ENCODE measurements around the gene IL17A.

IL17A gene

DNA sequence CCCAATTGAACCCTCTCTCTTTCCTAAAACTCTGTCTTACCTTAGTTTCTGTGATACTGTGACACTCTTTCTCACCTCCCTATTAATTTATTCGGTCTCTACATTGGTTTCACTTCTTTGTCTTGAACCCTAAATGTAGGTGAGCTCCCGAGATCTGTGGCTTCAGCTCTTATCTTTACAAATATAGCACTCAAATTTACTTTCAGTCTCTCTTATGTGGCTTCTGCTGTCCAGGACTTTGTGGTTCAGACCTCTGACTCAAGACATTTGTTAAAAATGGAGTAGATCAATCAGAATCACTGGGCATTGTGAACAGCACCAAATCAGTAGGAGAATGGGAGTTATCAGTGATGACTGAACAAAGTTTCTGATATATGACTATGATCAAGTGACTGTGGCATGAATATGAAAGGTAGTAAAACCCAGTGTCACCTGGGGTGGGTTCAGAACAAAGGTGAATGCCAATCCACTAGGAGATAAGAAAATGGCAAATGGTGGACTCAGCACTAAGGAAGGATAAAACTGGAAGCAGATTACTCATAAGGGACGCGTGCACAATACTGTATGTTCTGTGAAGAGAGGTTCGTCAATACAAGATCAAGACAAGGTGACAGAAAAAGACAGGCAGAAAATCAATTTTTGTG, 30.9 kb downstream of the IL17A start:
- no peak for DNase-seq

DNA sequence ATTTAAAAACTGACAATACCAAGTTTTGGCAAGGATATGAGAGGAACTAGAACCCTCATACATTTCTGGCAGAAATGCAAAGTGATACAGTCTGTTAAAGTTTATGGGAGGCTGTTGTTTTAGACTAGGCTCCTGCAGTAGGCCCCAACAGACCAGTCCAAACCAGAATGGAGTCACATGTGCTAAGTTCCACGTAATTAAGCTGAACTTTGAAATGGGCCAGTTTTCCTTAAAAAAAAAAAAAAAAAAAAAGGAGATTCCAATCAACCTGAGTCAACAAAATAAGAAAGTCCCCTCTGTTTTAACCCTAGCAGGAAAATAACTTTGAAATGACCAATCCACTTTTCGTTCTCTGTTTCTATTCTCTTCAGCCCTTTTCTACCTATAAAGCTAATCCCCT, 31.6 kb downstream of the IL17A start:
- no peak for DNase-seq

DNA sequence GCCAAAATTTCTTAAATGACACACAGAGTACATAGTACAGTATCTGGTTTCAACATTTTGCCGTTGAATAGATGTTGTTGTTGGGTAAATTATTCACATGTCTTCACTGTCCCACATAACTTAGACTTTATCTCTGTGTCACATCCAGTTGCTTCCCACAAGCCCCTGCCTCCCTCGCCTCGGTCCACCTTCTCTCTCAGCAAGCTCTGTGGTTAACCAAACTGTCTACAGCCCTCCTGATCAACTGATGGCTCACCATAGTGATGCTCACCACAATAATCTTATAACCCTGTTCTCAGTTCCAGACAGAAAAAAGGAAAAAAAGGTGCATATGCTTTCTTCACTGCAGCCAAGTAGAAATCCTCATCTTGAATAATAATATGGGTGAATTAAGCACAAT, 35.1 kb downstream of the IL17A start:
- no peak for DNase-seq

DNA sequence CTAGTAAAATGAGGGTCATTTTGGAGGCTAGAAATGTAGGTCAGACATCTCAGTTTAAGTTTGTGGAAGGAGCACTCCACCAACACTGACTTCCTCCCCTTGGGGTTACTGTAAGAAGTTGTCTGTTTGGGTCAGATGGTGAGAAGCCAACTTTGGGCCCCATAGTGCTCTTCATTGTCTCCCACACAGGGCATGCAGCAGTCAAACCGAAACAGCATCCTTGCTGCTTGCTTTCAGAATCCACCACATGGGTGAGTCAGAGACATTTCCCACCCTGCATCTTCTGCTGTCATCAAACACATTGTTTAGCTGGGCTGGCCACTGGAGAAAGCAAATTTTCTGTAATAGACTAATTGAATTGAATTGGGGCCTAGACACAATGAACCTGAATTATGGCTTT, 41.3 kb downstream of the IL17A start:
- no peak for DNase-seq

DNA sequence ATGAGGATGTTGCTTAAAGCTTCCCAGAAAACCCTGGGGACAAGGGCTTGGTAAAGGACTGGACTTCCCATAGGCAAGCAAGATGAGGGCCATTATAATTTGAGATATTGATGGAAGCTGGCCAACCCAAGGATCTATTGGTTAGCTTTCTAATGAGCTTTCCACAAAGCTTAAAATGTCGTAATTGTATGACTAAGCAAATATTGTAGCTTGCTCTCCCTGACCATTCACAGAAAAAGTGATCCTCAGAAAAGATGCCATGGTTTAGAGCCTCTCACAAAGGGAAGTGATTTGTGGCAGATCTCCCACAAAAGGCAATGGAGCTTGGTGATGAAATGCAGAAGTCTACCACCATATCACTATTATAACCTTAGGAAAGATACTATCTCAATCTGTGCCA, 44.5 kb downstream of the IL17A start:
- DNase-seq, result no peak

DNA sequence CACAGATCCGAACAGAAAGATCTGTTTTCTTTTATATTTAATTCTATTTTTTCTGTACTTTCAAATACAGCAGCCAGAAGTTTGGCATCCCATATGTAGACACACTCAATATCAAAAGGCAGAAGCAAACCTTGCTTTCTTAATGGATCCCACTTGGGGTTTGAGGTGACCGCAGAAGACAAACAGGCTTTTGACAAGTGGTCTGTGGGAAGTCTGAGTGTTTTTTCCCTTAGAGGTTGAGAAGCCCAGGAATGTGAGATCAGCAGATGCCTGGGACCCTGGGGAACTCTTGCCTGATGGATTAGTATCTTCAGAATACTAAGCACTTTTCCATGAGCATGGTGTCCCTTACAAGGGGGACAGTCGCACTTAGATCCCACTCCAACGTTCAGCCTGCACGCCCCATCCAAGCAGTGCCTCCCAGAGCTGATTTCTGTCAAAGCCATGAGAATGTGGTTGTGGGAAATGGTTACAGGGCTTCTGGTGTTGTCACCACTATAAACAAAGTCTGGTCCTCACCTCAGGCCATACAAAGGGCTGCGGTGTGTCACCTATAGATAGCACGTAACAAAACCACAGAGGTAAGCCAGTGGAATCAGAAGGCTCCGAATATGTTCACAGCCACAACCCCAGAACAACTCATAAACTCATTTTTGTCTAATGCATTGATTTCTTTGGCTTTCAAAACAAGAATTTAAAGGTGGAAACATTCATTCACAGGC, 45.4 kb downstream of the IL17A start:
- DNase-seq, result no peak

DNA sequence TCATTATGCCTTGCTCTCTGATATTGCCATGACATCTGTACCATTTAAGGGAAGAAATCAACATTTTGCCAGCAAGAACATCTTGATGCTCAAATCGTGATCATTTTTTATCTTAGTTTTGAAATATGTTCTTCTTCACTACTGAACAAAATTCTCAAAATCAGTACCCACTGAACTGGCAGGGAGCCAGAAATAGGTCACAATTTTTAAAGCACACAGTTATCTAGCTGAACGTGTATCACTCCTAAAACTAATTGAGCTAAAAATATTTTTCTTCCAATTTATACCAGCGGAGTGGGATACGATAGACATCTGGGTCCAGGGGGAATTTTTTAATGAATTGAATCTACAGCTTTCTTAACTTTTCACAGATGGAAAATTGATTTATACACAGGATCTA, 46.8 kb downstream of the IL17A start:
- DNase-seq, result no peak

DNA sequence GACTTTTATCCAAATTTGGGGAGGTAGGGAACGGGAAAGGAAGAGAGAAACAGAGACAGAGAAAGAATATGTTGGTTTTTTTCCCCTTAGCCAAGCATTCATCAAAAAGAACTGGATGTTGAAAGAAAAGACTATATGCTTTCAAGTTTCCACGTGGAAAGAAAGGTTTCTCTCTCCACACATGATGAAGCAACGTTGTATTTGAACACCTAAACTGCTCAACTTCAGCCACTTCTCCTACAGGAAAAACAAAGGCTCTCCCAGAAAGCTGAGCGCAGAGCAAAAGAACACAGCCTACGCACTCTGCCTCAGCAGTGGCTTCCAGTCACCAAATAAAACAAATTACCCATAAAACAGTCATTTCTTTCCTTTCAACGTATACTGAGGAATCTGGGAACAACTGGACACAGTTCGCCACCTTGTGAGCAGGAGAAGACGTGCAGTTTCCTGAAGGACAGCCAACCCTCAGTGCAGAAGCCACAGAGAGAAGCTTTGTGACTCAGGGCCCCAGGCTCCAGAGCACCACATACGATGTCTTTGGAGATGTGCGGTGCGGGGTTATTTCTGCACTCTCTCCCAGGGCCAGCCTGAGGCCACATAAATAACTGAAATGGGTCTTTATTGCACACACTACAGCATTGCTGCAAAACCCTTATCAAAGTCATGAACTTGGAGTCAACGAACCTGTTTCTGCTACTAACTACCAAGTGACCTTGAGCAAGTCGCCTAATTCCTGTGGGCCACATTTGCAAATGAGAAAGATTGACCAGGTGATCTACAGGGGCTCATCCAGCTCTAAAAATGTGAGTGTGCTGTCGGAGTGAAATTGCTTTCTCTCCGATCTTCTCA, 48.0 kb downstream of the IL17A start:
- DNase-seq, result no peak
